GM19324 (cell line): Measurements from ENCODE around the gene ANKRD6.
"Not testable (repeated sequence)": the region's sequence is repeated elsewhere in the genome, so short reads cannot be mapped to it uniquely, and the experiment has no call there.

Experiments
- ATAC-seq: cut with Tn5 transposase; IDR thresholded peaks from one replicate; pipeline ENCODE4 v1.9.1; 2021; ENCODE audit warnings: mild to moderate bottlenecking, moderate library complexity; ENCODE audit not compliant: unreplicated experiment, low FRiP score

ANKRD6 gene

DNA sequence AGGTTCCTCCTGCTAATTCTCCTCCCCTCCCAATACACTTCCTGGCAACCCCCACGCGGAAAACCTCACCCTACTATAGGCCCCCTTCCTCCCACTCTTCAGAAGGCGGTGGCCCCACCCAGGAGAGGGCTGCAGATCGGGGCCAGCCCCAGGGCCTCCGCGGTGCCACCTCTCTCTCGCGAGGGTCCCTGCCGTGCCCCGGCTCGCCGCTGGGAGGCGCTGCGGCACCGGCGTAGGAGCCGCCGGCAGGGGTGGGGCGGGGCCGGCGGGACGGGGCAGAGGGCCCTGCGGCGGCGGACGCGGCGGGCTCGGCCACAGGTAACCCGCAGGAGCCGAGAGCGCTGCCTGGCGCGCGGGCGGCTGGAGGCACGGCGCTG lies at the start of gene ANKRD6:
Gene ANKRD6, plus strand, starts transcription at position 278 of the 377 bp plus-strand sequence. CDS start 133,825 bp downstream, outside the sequence.
- ATAC-seq: peak; percentile 93

DNA sequence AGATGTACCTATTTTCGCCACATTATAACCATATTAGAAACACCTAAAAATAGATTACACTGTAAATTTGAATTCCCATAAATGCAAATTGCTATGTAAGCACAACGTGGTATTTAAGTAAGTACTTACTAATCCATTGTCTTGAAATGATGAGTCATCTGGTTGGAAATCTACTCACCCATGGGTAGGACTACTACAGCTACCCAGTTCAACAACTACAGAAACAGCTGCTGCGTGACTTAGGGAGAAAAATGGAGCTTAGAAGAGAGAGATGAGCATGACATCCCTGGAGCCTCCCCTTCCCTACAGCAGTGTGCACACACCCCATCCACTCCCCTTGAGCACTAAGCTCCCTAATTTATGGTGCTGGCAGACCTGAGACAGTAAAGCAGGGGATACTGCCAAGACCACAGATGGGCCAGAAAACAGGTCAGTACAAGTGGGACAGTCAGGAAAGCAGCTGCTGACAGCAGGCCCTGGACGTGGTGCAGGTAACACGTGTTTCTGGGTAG lies 47.7 kb upstream of the ANKRD6 start:
- ATAC-seq: no peak

DNA sequence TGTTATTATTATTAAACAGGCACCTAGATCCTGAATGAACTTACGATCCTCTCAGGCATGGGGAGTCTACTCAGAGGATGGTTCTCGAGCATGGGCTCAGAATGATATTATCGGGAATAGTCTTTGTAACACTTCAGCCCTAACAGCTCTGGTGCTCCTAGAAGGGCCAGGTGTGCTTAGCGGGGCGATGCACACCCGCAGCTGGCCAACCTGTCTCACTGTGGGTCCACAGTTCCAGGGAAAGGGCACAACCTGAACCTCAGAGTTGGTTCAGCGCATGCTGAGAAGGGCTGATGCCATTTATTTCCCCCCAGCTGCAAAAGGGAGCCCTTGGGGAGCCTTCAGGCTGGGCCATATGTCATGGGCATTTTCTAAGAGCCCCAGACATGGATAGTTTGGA lies 47.1 kb upstream of the ANKRD6 start:
- no peak for ATAC-seq

DNA sequence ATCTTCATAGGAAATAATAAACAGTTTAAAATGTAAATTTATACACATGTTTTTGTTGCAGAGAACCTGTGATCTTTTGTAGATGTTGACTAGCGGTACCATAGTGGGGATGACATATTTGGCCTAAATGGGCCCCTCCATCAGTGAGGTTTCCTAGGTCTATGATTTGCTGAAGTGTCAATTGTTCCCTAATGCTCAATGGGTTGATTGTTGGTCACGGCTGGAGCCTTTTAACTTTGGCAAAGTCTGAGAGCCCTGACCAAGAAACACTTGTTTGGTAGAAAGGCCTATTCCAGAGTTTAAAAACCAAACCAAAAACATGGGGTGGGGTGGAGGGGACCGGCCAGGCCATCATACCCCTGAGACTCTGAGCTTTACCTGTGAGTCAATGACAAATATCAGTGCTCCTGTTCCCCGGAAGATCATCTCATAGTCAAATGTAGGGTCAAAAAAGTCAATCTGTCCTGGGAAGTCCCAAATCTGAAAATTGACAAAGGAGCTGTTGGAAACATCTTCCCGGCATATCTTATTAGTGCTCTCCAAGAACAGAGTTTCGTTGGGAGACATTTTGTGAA lies 45.9 kb upstream of the ANKRD6 start:
- peak; percentile 14 for ATAC-seq

DNA sequence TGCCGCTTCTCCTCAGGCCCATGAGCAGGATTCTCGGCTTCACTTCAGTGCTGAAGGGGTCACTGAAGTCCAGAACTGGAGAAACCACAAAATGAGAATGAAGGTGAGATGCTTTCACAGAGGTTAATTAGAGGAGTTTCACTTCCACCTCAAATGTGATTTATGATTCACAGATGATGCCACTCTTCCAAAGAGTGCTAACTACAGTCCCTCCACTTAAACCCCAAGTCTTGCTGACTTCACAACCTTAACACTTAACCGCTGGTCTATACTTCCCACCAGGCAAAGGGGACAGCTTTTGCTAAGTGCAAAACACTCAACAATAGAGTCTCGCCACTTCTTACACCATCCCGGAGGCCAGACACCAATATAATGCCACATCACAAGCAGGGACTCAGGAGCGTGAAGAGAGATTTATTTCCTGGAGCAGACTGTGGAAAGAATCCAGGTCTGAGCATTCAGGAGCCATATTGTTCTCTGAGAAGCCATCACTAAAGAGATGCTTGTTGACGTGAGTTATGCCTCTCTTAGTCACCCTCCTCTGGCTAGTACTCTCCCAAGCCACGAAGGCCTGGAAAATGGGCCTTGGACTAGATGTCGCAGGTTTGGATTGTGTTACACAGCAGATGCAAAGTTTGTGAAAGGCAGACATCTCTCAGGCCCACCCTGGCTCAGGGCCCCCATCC lies 45.3 kb upstream of the ANKRD6 start:
- peak; percentile 89 for ATAC-seq

DNA sequence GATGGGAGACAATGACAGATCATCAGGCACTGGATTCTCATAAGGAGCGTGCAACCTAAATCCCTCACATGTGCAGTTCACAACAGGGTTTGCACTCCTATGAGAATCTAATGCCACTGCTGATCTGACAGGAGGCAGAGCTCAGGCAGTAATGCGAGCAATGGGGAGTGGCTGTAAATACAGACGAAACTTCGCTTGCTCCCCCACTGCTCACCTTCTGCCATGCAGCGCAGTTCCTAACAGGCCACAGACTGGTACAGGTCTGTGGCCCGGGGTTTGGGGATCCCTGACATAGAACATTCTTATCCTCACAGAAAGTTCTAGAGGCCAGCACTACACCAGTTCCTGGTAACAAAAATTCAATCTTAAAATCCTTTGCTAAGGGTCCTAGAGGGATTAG lies 44.1 kb upstream of the ANKRD6 start:
- ATAC-seq: no peak

DNA sequence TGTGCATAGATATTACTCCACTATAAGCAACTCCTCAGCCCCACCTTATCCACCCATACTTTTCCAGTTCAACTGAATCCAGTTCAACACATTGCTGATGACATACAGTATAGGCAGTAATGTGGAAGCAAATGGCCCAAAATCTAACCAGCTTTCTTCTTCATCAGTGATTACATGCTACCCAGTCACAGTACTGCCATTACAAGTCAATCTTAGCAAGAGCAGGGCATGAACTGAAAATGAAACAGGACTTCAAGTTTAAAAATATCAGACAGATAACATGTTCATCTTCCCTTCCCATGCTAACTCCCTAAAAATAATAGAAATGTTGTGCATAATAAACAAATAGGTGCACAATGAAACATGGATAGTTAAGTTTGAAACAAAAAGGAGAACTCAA lies 40.1 kb upstream of the ANKRD6 start:
- ATAC-seq: no peak

DNA sequence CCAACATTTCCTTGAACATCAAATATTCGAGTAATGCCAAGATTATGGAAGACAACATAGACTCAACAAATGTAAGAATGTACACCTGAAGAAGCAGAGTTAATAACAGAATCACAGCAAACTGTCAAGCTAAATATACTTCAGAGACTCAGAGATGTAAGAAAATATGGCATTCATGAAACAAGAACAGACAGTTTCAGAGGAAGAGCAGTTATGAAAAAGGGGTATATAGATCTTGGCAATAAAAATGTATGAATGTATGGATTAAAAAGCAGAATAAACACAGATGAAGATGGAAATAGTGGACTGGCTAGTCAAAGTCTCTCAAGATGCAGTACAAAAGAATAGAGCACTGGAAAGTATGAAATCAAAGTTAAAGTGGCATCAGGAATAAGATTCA lies 39.3 kb upstream of the ANKRD6 start:
- ATAC-seq: no peak

DNA sequence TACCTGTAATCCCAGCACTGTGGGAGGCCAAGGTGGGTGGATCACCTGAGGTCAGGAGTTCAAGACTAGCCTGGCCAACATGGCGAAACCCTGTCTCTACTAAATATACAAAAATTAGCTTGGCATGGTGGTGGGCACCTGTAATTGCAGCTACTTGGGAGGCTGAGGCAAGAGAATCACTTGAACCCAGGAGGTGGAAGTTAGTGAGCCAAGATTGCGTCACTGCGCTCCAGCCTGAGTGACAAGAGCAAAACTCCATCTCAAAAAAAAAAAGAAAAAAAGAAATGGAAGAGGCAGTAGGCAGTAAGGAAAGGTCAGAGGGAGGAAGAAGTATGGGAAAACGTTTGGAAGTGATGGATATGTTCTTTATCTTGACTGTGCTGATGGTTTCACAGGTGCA lies 35.1 kb upstream of the ANKRD6 start:
- not testable (repeated sequence) for ATAC-seq

DNA sequence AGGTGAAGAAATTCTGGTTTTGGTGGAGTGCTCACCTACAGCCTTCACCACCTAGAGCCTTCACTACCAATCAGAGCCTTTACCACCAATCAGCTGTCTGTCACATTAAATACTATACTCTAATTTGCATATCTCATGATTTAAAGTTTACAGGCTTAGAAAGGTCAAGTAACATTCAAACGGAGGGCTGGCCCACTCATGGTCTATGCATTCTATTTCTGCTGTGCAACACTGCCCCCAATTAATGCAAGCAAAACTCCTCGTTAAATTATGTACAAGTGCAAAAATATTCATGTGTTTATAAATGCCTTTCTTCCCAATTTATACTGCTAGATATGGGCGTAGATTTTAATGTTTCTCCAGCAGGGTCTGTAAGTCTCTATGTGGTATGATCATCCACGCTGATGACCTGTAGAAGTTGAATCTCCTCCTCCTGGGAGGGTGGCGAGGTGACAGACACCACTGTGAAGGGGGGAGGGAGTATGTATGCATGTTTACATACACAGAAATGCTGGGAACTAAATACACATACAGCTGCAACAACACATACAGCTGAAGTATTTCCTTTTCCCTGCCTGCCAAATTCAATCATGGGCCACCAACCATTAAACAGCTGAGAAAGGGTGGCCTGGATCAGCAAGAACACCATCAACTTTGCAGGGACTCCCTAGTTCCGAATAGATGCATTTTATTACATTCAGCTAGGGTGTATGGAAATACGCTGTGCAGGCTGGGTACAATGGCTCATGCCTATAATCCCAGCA lies 34.0 kb upstream of the ANKRD6 start:
- ATAC-seq: no peak

DNA sequence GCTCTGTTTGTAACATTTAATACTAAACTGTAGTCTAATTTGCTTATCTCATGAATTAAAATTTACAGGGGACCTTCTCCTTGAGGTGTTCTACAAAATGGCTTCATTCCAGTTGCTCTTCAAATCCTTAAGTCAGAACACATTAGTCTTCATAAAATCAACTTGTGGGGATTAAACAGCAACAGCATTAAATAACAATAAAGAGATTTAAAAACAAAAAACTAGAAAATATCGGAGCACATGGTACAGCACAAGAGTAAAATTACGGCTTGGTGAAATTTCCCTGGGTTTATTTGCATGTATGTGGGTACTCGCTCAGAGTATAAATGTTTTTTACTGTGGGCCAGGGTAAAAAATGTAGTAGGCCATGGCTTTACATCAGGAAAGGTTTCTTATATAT lies 32.9 kb upstream of the ANKRD6 start:
- ATAC-seq: no peak

DNA sequence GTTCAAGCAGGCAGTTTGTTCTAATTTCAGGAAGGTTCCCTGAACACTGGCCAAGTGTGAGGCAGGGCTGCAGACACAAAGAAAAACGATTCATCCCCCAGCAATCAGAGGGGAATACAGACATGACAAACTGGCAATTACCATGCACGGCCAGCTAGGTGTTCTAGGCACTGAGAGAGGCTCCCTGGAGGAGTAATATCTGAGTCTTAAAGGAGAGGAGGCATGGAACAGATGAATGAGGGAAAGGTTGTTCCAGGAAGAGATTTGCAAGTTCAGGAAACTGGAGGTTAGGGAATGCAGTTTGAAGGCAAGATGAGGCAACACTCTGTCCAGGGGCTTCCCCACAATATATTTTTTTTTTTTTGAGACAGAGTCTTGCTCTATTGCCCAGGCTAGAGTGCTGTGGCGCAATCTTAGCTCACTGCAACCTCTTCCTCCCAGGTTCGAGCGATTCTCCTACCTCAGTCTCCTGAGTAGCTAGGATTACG lies 32.0 kb upstream of the ANKRD6 start:
- no peak for ATAC-seq

DNA sequence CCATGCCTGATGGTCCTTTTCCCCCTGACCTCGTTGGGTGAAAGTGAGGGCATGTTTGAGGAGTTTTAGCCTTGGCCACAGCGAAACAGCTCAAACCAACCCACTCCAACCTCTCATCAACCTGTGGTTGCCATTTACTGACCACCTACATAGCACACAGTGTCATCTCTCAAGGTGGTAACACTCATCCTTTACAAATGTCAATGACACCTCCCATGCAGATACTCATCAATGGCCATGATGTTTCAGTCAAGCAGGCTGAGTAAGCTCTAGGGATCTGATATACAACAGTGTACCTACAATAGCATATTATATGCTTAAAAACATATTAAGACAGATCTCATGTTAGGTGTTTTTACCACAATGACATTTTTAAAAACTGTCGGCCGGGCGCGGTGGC lies 30.2 kb upstream of the ANKRD6 start:
- ATAC-seq: no peak

DNA sequence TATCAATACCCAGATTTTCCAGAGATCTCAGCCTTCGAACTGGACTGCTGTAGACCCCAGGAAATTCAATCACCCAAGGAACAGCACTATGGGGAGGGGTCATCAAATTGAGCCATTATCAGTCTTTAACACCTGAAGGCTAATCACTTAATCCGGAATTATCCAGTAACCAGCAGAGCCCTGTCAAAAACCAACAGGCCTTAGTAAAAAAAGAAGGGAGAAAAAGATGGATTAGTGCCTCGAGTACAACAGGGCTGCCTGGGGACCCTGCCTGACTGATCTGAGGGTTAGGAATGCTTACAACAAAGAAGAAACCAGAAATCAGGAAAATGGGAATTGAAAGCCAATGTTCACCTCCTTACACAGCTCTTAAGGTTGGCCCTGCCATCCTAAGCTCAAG lies 28.4 kb upstream of the ANKRD6 start:
- ATAC-seq: no peak

DNA sequence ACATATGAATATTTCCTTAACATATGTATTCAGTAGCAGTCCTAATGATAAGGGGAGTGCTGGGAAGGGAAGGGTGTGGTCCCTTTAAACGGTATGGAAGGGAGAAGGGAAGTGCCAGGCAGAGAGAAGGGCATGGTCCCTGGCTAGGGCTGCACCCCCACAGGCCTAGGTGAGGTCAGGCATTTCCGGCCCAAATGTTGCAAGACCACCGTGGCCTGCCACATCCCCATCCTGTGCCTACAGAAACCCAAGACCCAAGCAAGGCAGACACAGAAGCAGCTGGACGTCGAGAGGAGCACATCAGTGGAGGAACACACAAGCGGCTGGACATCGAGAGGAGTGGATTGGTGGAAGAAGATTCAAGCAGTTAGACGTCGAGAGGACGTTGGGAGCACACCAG lies 26.8 kb upstream of the ANKRD6 start:
- no peak for ATAC-seq

DNA sequence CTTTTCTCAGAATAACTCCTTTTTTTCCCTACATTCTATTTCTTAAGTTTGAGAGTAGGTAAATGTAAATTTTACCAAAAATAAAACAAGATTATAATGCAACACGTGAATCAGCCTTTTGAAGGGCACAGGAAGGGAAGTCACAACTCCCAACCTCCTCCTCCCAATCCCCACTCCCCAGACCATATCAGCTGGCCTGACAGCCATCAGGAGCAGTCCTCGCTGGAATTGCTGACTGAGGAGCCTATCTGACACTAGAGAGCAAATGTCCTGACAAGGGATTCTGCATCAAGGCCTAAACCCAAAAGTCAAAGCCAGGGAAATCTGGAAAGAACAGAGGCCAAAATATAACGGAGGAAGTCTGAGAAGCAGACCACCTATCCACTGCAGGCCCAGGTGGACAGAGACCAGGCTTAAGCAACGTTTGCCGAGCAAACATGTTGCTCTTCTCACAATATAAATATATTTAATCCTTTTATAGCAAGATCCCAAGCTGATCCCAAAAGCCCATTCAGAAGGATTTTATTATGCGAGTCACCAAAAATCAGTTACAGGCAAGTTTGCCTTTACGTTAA lies 23.4 kb upstream of the ANKRD6 start:
- no peak for ATAC-seq

DNA sequence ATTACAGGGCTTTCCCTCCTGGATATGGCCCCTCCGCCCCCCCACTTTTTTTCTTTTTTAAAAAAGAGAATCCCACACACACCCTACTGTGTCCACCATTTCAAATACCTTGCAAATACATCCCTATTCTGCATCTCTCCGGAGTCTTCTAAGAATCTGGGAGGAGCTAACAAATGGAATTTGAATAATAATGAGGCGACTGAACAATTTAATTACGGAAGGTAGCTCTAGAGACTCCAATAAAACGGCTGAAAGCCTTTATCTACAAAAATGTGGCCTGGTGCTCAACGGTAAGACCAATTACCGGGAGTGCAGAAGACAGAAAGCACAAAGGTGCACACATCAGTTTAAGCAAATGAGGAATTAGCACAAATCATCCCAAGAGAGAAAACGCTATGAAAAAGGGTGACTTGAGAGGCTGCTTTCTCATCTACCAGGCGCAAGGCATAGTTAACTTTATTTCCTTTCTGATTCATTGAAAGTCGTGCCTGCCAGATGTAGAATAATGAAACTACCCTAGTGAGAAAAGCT lies 22.7 kb upstream of the ANKRD6 start:
- no peak for ATAC-seq

DNA sequence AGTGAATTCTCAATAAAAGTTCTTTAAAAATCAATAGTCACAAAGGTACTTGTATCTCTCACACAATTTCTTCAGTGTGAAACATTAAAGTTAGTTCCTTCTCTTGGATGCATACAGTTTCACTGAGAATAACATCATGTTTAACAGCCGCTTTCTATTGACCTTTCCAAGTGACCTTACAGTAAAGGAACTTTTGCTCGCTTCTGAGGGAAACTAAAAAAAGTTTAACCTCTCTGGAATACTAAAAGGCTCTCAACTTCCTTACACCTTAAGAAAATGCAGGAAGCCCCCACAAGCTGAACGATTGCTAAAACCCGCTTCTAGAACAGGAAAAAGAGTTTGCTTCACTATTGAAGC lies 22.2 kb upstream of the ANKRD6 start:
- no peak for ATAC-seq

DNA sequence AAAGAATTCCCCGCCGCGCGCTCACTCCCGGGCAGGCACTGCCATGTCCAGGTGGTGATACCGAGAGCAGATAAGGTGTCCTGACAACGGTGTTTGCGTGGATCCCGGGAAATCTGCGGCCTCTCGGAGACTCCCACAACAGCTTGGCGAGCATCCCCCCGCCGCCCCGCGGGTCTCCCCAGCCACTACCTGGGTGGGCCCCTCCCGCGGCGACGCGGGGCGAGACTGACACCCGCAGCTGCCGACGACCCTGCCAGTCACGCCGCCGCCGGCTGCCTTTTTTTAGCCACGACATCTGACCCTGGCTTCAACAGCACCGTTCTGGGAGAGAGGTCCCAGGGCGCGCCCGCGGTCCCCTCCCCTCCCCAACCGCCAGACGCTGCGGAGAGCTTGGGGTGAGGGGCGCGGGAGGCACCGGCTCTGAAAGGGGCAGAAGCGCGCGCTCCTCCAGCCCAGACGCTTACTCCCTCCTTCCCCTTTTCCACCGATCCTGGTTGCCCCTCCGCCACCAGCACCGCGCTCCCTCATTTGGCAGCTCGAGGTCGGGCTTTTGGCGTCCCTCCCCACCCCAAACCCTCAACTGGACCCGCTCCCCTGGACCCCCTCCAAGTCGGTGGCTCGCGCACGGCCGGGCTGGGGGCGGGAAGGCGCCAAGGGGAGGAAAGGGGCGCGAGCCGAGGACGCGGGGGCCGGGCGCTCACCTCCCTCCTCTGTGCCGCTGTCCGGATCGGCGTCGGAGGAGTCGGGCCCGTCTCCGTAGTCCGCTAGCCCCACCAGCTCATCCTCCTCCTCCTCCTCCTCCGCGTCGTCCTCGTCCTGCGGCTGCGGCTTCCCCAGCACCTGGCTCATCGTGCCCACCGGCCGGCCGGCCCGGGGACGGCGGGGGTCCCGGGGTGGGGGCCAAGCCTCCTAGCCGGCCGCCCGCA lies 21.5 kb upstream of the ANKRD6 start:
- peak; percentile 35 for ATAC-seq
